Sigmoid colon (tissue), 4 donors: ENCODE data around the gene HIVEP3.

Experiments used
- CTCF ChIP-seq, 4 experiments: fragments of 450-650 bp in 3 of 4; fragments of 200-600 bp in 1 of 4; IDR thresholded peaks; one replicate each; pipeline ENCODE4 v1.5.1; 2016 to 2019; ENCODE audit warnings: antibody characterized with exemption in 4 of 4, mild to moderate bottlenecking in 3 of 4, moderate library complexity in 2 of 4
- EP300 ChIP-seq, 4 donors: sonication (generic); formaldehyde crosslinking; IDR thresholded peaks; one replicate each; pipeline ENCODE4 v1.6.1; 2017; ENCODE audit warnings: antibody characterized with exemption in 4 of 4
- POLR2A ChIP-seq, 2 donors: fragments of 450-650 bp; IDR thresholded peaks; one replicate each; pipeline ENCODE4 v1.6.1; 2016; ENCODE audit warnings: antibody characterized with exemption in 2 of 2, mild to moderate bottlenecking in 2 of 2, moderate library complexity in 2 of 2
- POLR2AphosphoS5 ChIP-seq, 4 donors: sonication (generic); formaldehyde crosslinking; IDR thresholded peaks; one replicate each; pipeline ENCODE4 v1.6.1; 2017; ENCODE audit warnings: antibody characterized with exemption in 4 of 4

DNA sequence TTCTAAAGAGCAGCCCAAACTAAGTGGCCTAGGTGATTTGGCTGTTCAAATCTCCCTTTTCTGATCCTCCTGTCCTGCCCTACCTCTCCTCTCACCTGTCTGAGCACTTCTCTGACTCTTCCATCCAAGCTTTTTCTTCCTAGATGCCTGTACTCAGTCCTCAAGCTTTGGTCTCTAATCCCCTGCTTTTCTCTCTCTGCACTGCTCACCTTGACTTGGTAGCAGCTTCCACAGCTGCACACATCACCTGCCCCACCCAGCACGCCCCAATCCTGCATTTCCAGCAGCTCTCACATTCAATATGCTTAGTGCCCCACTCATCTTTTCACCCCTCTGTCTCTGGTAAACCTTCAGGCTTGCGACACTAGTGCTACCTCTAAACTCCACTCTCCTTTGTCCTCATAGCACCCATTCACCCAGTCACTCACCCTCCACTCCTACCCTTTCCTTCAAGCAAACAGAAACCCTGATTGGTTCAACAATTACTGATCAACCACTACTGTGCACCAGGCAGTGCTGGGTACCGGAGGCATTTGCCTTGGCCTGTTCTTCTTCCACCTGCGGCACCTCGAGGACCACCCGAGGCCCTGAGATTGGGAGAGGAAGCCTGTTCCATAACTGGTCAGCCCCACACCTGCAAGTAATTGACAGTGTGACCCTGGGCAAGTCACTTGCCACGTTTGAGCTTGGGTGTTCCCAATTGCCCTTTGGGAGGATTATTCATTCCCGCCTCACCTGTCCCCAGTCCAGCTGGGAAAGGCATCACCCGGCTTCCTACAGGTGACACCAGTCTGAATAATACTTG is 298.2 kb downstream of the HIVEP3 start:
- TF ChIP-seq CTCF (IDR thresholded peaks at IDR 0.05), result no peak
- TF ChIP-seq POLR2A (IDR thresholded peaks at IDR 0.05), result no peak
- TF ChIP-seq POLR2AphosphoS5 (IDR thresholded peaks at IDR 0.05), result no peak
- no peak for TF ChIP-seq EP300 (IDR thresholded peaks at IDR 0.05)
